GM12892 (cell line): ENCODE data around the gene KRTAP8-1. TPM values are rescaled to one million over a fixed set of nuclear protein-coding genes. Genes with fewer than 3 reads are reported as not detected.

Experiments used
- DNase-seq: peaks from one replicate; pipeline ENCODE4 v3.0.0; 2011; ENCODE audit not compliant: insufficient read length
- FAIRE-seq: peaks from 2 replicates; lab custom pipeline; 2011; peaks lifted over from hg19 to GRCh38; lab: Jason Lieb, UNC
- POLR2A ChIP-seq: IDR thresholded peaks from 2 replicates; pipeline ENCODE4 v1.6.1; 2011; ENCODE audit warnings: low read depth, low read length, control low read depth
- POLR2AphosphoS5 ChIP-seq: IDR thresholded peaks from 2 replicates; pipeline ENCODE4 v1.6.1; 2011; ENCODE audit warnings: low read depth, low read length, control low read depth
- TAF1 ChIP-seq: IDR thresholded peaks from 2 replicates; pipeline ENCODE4 v1.6.1; 2011; ENCODE audit warnings: low read depth, mild to moderate bottlenecking, control low read depth, low read length, borderline replicate concordance
- polyA plus RNA-seq: library from polyadenylated mRNA; unstranded; fragments of >200 nt; gene quantifications from one replicate; pipeline ENCODE4 v1.2.1, GENCODE V29; 2012; ENCODE audit warnings: missing spikeins, inconsistent platforms; ENCODE audit not compliant: missing spikeins

KRTAP8-1 gene, protein sequence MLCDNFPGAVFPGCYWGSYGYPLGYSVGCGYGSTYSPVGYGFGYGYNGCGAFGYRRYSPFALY
- polyA plus RNA-seq, result not detected

DNA sequence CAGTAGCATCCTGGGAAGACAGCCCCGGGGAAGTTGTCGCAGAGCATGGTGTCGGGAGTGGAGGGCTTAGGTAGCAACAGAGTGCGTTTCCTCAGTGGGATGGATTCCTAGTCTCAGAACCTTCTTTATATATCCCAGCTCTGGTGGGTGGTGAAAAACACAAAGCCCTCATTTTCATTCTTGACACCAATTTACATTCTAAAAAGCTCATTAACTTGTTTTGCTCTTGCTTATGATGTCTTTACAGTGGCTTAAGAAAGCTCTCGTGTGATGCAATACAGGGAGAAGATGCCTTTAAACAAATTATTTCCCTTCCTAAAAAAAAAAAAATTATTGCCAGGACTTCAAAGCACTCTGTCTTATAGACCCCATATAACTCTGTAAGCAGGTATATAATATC, at the start of gene KRTAP8-1:
Gene KRTAP8-1, minus strand, starts transcription at position 101 of the 400 bp plus-strand sequence. Its CDS starts 54 bp downstream, at position 47.
- no peak for TF ChIP-seq POLR2A
- no peak for TF ChIP-seq POLR2AphosphoS5
- TF ChIP-seq TAF1, result no peak
- DNase-seq (no peak), FAIRE-seq (no peak)

DNA sequence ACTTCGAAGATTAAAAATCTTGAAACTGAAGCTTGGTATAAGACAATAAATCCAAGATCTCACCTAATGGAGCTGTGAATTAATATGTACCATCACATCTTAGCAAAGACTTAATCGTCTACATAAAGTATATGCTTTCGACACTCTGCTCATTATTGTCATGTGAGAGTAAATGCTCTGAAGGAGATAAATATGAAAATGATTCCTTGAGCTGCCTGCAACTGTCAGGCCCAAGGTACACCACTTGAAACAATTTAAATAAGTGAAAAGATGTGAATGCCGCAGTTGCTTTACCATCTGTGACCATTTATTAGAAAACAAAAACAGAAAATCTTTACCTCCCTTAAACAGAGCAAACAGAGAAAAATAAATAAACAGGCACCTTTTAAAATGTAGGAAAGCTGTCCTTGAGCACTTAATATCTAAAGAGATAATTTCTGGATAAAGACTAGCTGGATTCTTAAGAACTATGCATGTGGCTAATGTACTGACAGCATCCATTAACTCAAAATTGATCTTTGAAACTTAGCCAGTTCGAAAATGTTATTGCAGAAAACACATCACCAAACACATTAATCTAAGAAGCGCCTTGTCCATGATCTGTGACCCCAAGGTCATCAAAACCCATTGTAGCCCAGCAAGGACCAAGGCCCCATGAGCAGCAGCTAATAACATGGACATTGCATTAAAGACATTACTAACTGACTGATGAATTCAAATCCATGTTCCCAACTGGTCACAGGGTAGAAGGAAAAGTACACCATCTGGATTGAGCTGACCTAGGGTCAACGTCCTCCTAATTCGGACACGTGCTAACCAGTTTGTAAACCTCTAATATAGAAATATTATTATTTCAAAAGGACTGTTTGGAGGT, 34.8 kb upstream of the KRTAP8-1 start:
- DNase-seq, result no peak
- TF ChIP-seq POLR2AphosphoS5 (no peak), TAF1 (no peak), POLR2A (no peak)
- no peak for FAIRE-seq

DNA sequence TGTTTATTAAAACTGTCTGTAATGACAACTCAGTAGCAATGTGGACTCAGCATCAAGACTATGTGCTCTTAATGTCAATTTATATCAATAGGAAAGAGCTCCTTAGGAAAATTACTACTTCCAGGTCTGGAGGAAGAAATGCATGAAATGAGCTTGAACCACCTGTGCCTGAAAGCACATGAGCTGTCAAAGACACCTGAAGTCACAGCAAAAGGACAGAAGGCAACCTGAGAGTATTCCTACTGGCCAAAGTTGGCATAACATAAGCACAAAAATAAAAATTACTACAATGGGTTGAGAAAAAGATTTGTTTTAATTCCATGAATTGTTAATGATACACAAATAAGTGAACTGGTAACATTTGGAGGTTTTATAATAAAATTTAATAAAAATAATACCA, 29.9 kb upstream of the KRTAP8-1 start:
- DNase-seq (no peak), FAIRE-seq (no peak)
- TF ChIP-seq POLR2A (no peak), POLR2AphosphoS5 (no peak), TAF1 (no peak)

DNA sequence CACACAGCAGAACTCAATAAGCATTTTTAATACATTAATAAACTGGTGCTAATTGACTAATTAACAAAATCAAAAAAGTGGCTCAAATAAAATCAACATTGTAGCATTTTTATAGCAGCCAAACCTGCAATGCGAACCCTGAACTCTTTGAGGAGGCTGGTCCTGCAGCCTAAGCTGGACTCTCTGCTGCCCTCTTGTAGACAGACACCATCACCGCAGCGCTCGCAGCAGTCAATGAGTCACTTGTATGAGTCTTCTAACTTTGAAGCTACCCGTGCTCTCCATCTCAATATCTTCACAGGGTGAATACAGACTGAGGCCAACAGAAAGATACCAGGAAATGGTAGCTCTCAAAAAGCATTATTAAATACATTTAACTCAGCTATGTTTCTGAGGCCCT, 26.2 kb upstream of the KRTAP8-1 start:
- TF ChIP-seq POLR2A, result no peak
- TF ChIP-seq POLR2AphosphoS5, result no peak
- no peak for TF ChIP-seq TAF1
- no peak for FAIRE-seq
- DNase-seq, result no peak

DNA sequence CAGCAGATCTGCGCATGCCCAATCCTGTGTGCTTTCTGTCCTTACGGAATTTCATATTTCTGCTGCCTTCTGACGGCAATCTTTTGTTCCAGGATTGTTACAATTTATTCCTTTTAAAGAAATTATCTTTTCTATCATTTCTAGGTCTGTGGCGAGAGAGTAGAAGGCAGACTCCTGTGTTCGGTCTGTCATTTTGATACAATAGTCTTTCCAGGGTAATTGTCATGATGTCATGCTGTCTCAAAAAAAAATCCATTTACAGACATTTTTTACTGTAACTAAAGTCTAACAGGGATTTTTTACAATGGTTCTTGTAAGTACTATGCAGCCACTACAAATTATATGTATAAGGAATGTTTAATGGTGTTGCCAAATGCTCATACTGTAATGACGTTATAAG, 25.5 kb upstream of the KRTAP8-1 start:
- TF ChIP-seq POLR2AphosphoS5, result no peak
- no peak for TF ChIP-seq POLR2A
- no peak for TF ChIP-seq TAF1
- DNase-seq (no peak), FAIRE-seq (no peak)

DNA sequence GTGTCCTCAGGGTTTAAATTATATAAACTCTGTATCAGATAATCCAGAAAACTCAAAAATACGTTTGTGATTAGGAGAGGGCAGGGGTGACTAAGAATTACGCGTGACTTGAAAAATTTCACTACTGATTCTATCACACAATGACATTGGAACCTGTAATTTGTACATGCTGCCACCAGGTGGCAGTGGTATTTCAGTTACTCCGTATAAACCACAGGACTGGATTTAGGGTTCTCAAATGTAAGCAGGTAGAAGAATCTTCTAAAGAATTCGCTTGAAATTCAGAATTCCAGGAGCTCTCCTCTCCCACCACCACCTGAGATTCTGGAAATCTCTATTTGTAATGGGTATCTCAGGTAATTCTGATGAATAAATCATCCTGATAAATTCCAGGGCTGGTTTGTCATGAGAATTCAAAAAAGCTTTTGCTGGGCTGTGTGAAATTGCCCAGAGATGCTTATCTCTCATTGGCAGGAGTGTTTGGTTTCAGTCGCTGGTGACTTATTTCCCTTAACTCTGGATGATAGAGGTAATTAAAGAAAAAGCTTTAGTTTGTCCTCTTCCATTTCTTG, 18.2 kb upstream of the KRTAP8-1 start:
- TF ChIP-seq POLR2A, result no peak
- TF ChIP-seq TAF1, result no peak
- no peak for TF ChIP-seq POLR2AphosphoS5
- peak; percentile 5 for DNase-seq
- no peak for FAIRE-seq

DNA sequence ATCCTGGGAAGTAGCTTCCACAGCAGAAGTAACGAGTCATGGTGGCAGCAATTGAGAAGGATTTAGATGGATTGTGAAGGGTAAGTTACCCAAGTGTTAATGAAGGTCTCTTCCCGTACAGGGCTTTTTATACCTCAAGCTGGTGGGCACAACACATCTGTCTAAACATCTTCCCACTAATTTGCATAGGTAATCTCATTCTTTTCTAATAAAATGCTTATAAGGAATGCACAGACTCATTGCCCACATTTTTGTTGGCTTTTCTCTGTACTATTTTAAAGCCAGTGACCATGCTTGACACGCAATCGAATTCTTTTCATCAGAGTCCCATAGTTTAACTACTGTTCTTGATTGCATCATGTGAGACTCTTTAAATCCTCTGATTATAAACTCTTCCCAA, 16.6 kb upstream of the KRTAP8-1 start, which contains the start of gene KRTAP7-1:
Gene KRTAP7-1, minus strand, starts transcription at position 101 of the 400 bp plus-strand sequence. Its CDS starts 61 bp downstream, at position 40.
- DNase-seq, result no peak
- TF ChIP-seq TAF1 (no peak), POLR2A (no peak), POLR2AphosphoS5 (no peak)
- FAIRE-seq, result no peak

DNA sequence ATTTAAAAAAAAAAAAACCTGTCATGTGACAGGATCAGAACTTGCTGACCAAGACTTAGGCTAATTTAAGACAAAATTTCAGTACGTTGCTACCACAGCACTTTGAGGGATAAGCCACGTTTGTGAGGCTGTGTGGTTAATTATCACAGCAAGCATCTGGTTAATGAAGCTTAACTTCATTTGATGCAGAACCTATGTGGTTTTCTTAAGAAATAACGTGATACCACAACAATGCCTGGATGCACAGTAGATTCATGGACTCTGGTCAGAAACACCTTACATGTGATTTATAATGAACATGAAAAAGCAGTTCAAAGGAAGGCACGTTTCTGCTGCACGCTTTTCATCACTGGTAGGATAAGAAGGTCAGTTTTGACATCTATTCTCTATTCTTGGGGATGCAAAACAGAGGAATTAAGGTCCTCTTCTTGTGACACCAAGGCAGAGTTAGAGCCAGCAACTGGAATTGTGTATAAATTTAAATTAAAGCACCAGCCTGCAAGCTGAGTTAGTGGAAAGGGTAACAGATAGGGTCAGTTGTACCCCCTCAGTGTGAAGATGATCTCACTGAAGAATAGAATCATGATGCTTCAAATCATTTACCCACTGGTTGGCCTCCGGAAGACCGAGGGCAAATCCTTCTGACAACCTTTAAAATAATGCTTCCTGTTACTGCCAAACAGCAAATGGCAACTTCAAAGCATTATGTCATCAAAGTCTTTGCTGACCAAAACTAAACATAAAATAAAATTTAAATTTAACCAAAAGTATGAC, 6.0 kb upstream of the KRTAP8-1 start:
- TF ChIP-seq POLR2A (no peak), TAF1 (no peak), POLR2AphosphoS5 (no peak)
- DNase-seq (no peak), FAIRE-seq (no peak)

DNA sequence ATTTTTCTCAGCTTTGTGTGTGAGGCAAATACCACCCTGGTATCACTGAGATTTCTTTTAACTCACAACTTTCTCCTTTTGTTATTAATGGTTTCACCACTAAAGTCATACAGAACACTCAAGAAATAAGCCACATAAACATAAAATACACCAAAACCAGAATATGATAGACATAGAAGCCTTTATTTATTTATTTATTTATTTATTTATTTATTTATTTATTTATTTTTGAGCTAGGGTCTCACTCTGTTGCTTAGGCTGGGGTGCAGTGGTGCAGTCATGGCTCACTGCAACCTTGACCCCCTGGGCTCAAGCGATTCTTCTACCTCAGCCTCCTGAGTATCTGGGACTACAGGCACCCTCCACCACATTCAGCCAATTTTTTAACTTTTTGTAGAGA, 12.5 kb downstream of the KRTAP8-1 start:
- no peak for FAIRE-seq
- no peak for TF ChIP-seq POLR2AphosphoS5
- TF ChIP-seq TAF1, result no peak
- no peak for TF ChIP-seq POLR2A

DNA sequence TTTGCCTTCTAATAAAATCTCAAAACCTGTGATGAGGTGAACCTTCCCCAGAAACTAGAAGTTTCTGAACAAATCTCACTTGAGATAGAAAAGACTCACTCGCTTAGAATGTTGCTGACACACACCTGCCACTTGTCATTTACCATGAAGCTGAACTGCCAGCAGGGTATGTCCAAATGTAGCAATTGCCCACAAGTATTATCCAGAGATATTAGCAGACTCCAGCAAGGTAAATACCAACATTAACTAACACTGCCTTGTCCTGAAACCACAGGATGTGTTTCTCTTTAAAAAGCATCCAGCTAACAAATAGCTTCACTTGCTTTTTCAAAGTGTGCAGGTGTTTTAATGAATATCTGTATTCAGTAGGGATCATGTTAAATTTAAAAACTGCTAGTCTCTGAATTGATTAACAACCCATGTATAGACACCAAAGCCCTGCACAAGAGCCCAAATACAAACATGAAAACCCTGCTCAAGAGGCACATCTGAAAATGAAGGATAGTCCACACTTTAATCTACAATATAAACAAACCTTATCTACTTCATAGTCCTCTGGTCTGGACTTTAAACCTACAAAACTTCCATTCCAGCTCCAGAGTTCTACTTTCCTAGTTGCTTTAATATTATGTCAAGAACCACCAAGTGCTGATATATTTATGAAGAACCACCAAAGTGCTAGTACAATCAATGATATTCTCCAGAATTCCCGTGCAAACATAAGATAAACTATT, 19.3 kb downstream of the KRTAP8-1 start:
- TF ChIP-seq POLR2AphosphoS5 (no peak), TAF1 (no peak), POLR2A (no peak)
- DNase-seq (no peak), FAIRE-seq (no peak)

More for the DNA sequence above, 12.5 kb downstream of the KRTAP8-1 start:
- DNase-seq, result no peak

DNA sequence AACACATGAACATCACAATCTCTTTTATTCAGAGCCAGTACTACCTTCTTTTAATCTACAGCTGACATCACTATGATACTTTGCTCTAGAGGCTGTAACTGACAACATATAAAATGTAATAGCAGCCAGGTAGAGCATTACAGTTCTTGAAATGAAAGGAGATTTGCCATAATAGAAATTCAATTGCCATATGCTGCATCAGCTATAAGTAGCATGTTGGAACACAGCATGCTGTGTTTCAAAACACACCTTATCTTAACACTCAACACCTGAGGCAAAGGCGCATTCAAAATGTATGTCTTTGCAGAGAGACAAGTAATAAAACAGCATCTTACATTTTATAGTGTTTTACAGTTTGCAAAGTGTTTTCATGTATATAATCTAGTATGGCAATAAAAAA, 33.8 kb downstream of the KRTAP8-1 start:
- DNase-seq (no peak), FAIRE-seq (no peak)
- TF ChIP-seq POLR2AphosphoS5, result no peak
- TF ChIP-seq POLR2A, result no peak
- TF ChIP-seq TAF1, result no peak

DNA sequence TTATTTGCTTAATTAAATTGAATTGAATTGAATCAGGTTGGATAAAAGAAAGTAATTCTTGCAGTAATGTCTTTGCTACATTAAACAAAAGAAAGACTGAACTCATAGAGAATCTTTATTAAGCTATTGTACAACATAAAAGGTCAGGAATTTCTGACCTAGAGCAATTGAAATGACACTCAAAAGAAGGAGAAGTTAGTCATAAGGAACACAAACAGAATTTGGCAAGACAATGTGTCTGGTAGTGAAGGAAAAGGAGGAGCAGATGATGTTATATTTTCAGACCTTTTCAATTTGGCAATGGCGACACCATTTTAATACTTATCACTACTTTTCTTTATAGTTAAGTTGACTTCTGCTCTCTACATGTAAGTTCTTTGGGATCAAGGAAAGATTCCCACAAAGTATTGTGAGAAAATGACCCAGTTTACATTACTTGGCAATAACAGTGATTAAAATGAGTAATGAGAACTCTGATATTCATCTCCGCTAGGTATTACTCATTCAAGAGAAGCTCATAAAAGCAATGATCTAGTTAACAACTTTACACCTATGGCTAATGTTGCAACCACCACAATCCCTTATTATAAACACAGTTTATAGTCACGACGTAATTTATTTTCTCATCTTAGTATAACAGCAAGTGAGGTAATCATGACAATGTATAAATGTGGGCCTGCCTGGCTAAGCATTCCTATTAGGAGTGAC, 43.2 kb downstream of the KRTAP8-1 start:
- no peak for TF ChIP-seq TAF1
- TF ChIP-seq POLR2AphosphoS5, result no peak
- TF ChIP-seq POLR2A, result no peak
- FAIRE-seq (no peak), DNase-seq (no peak)
